ENCODE data around the gene CERS4. TPM values are rescaled to one million over a fixed set of nuclear protein-coding genes. Genes with fewer than 3 reads are reported as not detected.

The CERS4 gene
- 17.1 and 25.2 TPM in 2 replicates for total RNA-seq

GRCh38 chr19:8208922-8209461, at the start of gene CERS4:
Gene CERS4, plus strand, starts transcription at chr19:8209370. Its CDS starts 41,707 bp downstream, at chr19:8251077.

GRCh38 chr19:8307965-8308866, 99.0 kb downstream of the CERS4 start, which contains the start of gene CD320:
Gene CD320, minus strand, starts transcription at chr19:8308358. Its CDS starts 68 bp downstream, at chr19:8308290.

Other genes starting within 250 kb of the CERS4 start
- 36.1 and 38.2 TPM in 2 replicates for gene ELAVL1, start 203.7 kb upstream of the CERS4 start, total RNA-seq
- gene CCL25, start 156.6 kb upstream of the CERS4 start, total RNA-seq: not detected in 2 replicates
- gene FBN3, start 59.8 kb upstream of the CERS4 start, total RNA-seq: not detected in 2 replicates
- 51.9 and 67.4 TPM in 2 replicates for gene CD320, start 99.0 kb downstream of the CERS4 start, total RNA-seq
- gene NDUFA7, start 112.0 kb downstream of the CERS4 start, total RNA-seq: 17.0 and 26.3 TPM in 2 replicates
- gene RPS28, start 112.1 kb downstream of the CERS4 start, total RNA-seq: 317 and 321 TPM in 2 replicates
- 1.00 and 2.2 TPM in 2 replicates for gene KANK3, start 133.9 kb downstream of the CERS4 start, total RNA-seq
- gene ANGPTL4, start 154.8 kb downstream of the CERS4 start, total RNA-seq: 112 and 127 TPM in 2 replicates
- 44.8 and 48.0 TPM in 2 replicates for gene RAB11B, start 181.0 kb downstream of the CERS4 start, total RNA-seq
- 19.6 and 35.1 TPM in 2 replicates for gene MARCHF2, start 203.9 kb downstream of the CERS4 start, total RNA-seq
- gene HNRNPM, start 235.6 kb downstream of the CERS4 start, total RNA-seq: 50.4 and 55.7 TPM in 2 replicates

Data from cardiac ventricle fibroblast (primary cell).